GM19455 (cell line): Measurements from ENCODE around the gene B3GNT9.

Source experiments
- ATAC-seq: cut with Tn5 transposase; IDR thresholded peaks from one replicate; pipeline ENCODE4 v1.9.1; 2021; ENCODE audit not compliant: unreplicated experiment

B3GNT9 gene

GRCh38 chr16:67169011-67169451, 18.2 kb upstream of the B3GNT9 start:
- no peak for ATAC-seq

GRCh38 chr16:67167588-67167987, 16.8 kb upstream of the B3GNT9 start:
- ATAC-seq: no peak

- no peak for ATAC-seq
These were observed 15.9 kb upstream of the B3GNT9 start for GRCh38 chr16:67166598-67167168.

- ATAC-seq: no peak
These were observed 15.3 kb upstream of the B3GNT9 start for GRCh38 chr16:67166110-67166547.

- no peak for ATAC-seq
These were observed 14.6 kb upstream of the B3GNT9 start for GRCh38 chr16:67165121-67166078.

GRCh38 chr16:67164599-67165061, 13.8 kb upstream of the B3GNT9 start, which contains the start of gene HSF4:
TSS of gene HSF4 (plus strand) at chr16:67164745. CDS start at chr16:67164812, 67 bp downstream.
- no peak for ATAC-seq

- ATAC-seq: no peak
These were observed 13.3 kb upstream of the B3GNT9 start for GRCh38 chr16:67163999-67164558.

- ATAC-seq: no peak
These were observed 12.6 kb upstream of the B3GNT9 start for GRCh38 chr16:67163164-67163998.

GRCh38 chr16:67162506-67163163, 11.8 kb upstream of the B3GNT9 start:
- no peak for ATAC-seq

GRCh38 chr16:67161595-67162058, 10.8 kb upstream of the B3GNT9 start:
- ATAC-seq: no peak

- peak; percentile 39 for ATAC-seq
These were observed 8.1 kb upstream of the B3GNT9 start for GRCh38 chr16:67158637-67159600.

GRCh38 chr16:67157892-67158635, 7.3 kb upstream of the B3GNT9 start:
- no peak for ATAC-seq

GRCh38 chr16:67157106-67157748, 6.4 kb upstream of the B3GNT9 start:
- no peak for ATAC-seq

- ATAC-seq: no peak
These were observed 5.5 kb upstream of the B3GNT9 start for GRCh38 chr16:67156143-67156844.

GRCh38 chr16:67155295-67156142, 4.7 kb upstream of the B3GNT9 start:
- no peak for ATAC-seq

- no peak for ATAC-seq
These were observed 3.9 kb upstream of the B3GNT9 start for GRCh38 chr16:67154578-67155294.
